Activated effector memory CD4-positive, alpha-beta T cell treated with Interleukin-2 at 50 U/mL for 16 hours (primary cell): ENCODE measurements around the gene ACTG1.

ENCODE experiments used
- DNase-seq: peaks from one replicate; pipeline ENCODE4 v3.0.0-alpha.2; 2020

The ACTG1 gene

DNA sequence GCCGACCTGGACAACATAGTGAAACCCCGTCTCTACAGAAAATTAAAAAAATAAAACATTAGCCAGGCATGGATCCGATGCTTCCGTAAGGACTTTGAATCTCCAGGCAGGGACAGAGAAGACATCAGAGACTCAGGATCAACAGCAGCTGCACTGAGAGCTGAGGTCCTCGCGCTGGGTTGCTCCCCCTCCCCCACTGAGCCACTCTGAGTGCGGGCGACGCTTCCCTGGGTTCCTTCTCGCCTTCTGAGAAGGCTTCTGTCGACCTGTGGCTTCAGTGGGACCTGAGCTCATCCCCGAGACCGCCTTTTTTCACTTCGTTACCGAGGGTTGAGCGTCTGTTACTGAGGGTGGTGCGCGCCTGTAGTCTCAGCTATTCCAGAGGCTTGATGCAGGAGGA lies 20.4 kb downstream of the ACTG1 start:
- no peak for DNase-seq

DNA sequence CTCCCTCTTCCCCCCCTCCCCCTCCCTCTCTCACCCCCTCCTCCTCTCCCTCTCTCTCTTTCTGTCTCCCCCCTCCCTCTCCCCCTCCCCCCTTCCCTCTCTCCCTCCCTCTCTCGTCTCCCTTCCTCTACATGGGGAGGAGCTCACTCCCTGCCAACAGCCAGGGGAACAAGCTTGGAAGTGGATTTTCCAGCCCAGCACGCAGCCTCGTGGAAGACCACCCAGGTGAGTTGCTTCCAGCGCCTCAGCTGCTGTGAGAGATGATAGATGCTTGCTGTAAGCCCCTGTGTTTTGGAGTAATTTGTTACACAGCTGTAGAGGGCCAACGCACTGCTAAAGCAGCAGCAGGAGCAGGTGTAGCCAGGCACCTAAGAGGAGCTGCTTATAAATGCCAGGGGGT lies 20.8 kb downstream of the ACTG1 start:
- no peak for DNase-seq

DNA sequence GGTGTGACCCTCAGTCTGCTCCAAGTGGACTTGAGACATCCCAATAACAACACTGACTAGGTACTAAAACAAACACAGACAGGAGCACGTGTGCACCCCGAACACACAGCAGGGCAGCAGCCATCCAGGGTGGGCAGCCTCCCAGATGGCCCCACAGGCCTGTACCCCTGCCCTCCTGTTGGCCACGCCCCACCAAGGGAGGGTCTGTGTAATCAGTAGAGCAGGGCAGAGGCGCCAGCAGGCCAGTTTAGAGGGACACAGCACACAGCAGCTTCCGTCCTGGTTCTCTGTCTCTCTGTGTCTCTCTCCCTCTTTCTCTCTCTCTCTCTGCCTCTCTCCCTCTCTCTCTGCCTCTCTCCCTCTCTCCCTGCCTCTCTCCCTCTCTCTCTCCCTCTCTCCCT lies 21.4 kb downstream of the ACTG1 start:
- DNase-seq = no peak

DNA sequence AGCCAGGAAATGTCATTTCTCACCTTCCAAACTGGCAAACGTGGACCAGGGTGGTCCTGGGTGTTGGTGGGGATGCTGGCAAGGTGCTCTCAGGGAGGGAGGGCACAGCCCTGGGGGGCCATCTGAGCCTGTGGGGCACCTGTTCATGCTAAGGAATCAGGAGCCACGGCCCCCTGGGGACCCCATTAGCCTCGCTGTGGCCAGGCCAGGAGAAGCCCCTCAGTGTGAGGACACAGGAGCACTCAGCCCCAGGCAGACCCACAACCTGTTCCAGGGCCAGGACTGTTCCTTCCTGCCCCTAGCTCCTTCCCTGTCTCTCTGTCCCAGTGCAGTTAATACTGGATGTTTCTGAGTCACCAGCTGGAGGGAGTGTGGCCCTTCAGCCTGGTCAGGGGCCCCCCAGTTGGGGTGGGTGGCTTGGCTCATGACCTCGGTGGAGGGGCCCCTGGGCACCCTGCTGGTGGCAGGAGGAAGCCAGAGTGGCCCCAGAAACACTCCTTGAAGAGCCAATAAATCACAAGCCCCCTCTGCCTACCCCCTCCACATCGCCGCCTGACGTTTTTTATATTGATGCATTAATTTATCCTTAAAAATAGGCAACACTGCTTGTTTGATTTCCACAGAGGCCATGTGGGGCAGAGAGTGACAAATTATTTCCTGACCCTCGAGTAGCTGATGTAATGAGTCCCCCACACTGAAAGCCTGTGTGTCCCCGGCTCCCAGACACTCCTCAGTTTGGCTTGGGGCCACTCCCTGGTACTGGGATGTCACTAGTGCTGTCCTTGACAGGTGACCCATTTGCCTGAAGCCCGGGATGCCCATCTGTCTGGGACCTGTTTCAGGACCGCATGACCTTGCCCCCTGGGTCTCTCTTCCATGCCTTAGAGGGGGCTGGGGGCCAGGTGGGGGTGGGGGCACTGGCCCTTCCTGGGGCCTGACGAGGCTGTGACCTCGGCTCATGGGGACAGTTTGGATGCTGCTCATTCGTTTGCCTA lies 22.3 kb downstream of the ACTG1 start:
- DNase-seq = no peak

DNA sequence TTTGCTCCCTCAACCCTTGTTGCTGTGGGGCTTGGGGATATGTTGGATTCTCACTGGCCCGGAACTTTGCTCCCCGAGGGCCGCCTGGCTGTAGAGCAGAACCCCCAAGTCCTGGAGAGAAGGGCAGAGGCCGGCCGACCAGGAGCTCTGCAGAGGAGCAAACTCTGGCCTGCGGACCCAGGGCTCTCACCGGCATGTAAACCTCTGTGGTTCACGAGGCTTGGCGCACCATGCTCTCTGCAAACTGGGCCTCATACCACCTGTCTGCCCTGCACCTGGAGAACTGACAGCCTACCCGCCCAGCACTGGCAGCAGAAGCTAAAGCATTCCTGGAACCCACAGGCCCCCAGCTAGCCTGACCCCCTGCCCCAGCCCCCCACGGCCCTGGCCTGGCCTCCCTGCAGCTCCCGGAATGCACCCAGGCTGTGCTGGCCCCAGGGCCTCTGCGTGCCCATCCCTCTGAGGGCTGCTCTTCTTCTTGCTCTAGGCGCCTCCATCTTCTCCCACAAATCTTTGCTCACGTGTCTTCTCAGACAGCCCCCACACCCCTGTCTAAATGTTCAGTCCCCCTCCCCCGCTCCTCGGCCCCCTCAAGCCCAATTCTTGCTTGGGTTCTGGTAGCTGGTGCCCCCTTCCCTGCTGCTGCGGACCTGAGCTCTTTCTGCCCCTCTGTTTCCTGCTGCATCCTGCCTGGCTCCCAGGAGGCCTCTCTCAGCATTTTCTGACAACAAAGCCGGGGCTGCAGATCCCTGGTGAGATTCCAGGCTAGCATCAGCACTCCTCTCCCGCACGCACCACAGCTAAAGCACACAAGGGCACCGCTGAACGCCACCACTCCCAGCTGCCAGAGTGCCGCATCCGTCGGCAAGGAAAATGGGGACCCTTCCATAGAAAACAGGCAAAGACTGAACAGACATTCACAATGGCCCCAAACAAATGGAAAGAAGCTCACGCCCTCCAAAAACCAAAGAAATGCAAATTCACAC lies 23.3 kb downstream of the ACTG1 start:
- no peak for DNase-seq

DNA sequence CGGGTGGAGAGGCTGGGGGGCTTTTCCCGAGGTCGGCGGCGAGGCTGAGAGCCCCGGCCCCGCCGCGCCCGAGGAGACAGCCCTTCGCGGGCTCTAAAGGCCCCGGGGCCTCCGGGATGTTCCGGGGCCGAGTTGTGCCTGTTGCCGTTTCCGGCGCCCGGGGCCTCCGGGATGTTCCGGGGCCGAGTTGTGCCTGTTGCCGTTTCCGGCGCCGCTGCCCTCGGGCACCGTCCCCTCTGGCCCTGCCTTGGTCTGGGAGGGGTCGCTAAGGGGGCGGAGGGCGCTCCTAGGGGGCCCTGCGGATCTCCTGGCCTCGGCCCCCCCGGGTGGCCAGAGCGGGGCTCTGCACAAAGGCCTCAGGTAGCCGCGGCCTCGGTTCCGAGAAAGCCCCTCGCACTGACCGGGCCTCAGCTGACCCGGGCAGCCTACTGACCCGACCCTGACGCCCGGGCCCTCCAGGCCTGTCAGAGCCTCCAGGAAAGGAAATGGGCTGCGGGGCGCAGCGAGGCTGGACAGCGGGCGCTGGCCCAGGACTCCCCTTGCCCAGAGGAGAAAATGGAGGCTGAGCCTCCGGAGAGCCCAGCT lies 24.2 kb downstream of the ACTG1 start:
- DNase-seq = no peak

DNA sequence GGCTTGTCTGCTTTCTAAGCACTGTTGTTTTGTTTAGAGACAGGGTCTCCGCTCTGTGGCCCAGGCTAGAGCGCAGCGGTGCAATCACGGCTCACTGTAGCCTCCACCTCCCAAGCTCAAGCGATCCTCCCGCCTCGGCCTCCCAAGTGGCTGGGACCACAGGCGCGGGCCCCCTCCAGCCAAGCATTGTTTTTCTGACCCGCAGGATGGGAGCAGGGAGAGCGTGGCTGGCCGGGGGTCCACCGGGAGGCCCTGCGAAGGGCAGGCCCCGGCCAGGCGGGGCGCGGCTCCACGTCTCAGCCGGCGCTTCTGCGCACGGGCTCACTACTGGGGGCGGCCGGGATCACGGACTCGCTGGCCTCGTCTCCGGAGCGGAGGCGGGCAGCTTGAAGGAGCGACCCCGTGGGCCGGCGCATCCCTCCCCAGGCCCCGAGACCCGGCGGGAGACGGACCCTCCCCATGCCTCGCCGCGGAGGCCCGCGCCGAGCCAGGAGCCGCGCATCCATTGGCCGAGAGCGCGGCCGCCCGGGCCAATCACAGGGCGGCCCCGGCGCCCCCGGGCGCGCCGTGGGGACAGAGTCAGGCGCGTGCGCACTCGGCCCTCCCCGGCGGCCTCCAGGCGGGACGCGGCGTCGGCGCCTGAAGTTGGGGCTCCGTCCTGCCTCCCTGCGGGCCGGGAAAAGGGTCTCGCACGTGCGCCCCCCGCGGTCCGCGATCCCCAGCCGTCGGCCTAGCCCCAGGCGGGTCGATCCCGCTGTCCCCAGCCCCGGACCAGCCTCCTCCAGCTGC lies 24.9 kb downstream of the ACTG1 start:
- DNase-seq = peak; percentile 64

DNA sequence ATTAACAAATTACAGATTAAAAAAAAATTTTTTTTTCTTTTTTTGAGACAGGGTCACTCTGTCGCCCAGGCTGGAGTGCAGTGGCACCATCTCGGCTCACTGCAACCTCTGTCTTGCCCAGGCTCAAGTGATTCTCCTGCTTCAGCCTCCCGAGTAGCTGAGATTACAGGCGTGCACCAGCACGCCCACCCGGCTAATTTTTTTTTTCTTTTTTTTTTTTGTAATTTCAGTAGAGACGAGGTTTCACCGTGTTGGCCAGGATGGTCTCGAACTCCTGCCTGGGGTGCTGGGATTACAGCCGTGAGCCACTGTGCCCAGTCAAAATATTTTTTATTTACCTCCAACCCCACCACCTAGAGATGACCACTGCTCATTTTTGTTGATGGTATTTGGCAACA lies 25.5 kb downstream of the ACTG1 start:
- no peak for DNase-seq

DNA sequence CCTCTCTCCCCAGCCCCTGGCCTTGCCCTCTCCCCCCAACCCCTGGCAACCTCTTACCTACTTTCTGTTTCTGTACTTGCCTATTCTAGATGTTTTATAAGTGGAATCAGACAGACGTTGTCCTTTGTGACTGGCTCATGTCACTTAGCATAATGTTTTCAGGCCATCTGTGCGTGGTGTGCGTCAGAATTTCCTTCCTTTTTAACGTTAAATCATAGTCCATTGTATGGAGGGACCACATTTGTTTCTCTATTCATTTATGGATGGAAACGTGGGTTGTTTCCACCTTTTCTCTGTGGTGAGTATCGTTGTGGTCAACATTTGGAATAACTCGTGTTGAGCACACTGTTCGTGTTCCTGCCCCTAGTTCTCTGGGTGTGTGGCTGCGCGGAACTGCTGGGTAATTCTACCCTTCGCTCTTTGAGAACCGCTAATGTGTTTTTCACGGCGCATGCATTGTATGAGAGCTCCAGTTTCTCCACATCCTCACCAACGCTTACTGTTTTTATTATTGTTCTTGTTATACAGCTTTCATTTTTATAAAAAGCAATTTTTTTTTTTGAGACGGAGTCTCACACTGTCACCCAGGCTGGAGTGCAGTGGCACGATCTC lies 26.3 kb downstream of the ACTG1 start:
- DNase-seq = no peak

DNA sequence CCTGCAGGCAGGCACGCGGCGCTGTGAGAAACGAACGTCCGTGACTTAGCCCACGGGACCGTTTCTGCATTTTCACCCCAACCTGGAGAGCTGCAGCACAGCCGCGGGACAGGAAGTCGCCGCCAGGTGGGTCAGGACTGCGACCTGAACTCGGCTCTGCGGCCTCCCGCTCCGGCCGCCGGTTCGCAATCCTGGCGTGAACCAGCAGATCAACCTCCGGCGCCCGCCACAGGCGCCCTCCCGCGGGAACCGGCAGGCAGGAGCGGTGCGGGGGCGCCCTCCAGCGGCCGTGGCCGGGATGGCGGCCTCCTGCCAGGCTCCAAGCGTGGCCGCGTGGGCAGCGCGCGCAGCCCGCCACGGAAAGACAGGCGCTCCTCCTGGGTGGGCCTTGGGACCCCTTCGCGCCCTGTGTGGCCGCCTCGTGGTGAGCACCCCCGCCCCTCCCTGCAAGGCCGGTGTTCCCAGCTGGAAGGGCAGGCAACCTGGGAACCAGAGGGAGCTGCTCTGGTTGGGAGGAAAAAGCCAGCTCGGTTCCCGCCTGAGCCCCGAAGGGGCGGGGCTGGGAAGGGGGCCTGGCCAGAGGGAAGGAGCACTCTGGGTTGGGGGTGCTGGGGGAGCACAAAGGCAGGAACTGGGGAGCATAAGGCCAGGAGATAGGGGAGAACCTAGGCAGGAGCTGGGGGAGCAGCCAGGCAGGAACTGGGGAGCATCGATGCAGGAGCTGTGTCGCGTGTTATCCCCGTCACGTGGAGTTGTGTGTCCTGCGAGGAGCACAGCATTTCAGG lies 28.2 kb downstream of the ACTG1 start:
- DNase-seq = peak; percentile 81

DNA sequence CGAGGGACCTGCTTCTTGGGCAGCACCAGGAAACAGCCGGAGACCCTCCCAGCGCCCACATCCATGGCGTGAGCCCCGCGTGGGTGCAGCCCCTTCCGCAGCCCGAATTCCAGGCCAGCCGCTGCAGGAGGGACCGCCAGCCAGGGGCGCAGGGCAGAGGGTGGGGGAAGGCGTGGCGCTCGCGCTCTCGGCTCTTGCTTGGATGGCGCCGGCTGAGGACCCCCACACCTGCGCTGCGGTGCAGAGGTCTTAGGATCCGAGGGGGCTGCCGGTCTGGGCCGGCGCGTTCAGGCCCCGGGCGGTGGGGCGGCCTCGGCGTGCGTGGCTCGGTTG lies 28.8 kb downstream of the ACTG1 start:
- no peak for DNase-seq

DNA sequence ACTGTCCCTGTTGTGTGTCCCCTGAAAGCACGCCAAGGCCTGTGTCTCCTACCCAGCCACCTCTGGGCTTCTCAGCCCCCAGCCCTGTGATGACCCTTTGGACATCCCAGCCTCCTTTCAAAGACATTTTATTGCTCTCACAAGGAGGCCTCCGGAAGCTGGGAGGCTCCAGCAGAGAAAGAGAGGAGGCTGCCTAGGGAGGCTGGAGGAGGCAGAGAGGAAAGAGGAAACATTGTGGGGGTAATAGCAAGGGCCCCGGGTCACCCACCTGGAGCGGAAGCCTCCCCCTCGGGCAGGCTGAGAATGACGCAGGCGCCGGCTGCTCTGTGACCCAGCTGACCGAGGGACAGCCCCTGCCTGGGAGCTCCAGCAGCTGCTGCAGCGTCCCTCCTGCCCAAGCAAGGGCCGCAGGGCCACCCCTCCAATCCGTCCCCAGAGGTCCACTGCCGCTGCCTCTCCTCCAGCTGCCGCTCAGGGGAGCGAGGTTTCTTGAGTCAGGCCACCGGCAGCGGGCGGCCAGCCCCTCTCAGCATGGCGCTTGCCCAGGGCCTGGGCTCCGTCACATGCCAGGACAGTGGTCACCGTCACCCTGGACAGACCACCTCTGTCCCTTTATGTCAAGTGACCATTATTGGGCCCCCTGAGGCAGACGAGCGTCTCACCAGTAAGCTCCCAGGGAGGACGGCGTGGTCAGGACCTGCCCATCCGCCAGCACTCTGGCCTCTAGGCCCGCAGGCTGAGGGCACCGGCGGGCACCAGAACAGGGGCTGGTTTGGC lies 29.3 kb downstream of the ACTG1 start:
- DNase-seq = no peak

DNA sequence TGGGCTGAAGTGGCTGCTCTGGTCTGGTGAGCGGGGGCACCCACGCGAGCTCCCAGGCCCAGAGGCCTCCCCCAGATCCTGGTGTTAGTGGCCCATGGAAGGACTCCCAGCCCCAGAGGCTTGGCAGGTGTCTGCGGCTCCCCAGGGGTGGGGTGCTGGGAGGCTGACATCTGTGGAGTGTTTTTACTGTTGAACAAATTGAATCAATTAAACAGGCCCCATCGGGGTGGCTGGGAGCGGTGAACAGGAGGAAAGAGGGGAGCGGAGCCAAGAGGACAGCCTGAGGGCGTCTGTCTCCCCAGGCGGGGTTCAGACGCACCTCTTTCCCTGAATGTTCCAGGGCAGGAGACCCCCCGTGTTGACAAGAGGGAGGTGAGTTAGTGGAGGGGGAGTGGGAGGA lies 29.9 kb downstream of the ACTG1 start:
- DNase-seq = no peak

DNA sequence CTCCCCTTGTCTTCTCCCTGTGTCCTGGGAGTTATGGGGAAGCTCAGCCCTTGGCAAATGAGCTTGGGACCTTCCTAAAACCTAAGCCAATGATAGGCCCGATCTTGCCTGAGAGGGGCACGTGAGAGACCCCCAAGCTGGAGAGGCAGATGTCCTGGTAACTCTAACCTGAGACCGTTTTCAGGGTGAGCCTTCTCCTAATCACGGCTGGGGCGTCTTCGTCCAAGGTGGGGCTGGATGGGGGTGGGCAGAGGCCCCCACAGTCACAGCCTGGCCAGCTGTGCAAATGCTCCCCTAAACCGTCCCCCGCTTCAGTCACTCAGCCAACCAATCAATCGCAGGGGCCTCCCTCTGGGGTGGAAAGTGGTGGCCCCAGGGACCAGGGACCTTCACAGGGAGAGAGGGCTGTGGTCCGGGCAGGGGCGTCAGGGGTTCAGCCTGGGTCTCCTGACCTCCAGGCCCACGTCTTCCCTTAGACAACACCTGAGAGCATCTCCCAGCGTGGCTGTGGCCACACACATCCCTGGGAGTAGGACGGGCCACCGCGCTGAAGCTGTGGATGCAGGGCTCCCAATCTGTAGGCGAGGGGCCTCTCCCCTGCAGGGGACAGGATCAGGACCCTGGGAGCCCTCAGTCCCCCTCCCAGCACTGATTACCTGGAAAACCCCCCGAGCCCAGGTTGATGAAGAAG lies 30.6 kb downstream of the ACTG1 start:
- no peak for DNase-seq

DNA sequence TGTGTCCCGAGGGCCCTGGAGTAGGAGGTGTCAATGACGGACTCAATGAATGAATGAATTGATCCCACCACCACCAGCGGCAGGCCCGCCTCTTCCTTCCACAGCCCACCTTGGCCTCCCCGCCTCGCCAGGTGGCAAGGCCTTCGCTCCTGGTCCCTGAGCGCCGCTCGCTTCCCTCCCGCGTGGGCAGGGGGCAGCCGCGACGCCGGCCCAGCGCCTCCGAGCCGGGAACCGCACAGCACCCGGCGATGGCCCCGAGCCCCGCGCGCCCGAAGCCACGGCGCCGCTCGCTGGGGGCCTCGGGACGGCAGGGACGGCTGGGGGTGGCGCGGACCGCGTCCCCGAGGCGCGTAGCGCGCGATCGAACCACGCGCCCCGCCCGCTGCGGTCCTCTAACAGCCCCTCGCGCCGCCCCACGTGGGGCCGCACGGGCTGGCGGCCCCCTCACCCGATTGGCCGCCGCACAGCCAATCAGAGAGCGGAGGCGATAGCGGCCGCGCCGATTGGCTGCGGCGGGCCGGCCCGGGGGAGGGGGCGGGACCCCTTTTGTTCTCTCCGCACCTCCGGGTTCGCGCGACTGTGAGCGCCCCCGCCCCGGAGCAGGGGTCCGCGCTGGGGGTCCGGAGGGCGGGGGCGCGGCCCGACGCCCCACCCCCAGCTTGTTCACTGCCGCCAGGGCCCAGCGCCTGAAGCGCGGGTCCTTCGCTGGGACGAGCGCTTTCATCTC lies 31.4 kb downstream of the ACTG1 start:
- peak; percentile 27 for DNase-seq

DNA sequence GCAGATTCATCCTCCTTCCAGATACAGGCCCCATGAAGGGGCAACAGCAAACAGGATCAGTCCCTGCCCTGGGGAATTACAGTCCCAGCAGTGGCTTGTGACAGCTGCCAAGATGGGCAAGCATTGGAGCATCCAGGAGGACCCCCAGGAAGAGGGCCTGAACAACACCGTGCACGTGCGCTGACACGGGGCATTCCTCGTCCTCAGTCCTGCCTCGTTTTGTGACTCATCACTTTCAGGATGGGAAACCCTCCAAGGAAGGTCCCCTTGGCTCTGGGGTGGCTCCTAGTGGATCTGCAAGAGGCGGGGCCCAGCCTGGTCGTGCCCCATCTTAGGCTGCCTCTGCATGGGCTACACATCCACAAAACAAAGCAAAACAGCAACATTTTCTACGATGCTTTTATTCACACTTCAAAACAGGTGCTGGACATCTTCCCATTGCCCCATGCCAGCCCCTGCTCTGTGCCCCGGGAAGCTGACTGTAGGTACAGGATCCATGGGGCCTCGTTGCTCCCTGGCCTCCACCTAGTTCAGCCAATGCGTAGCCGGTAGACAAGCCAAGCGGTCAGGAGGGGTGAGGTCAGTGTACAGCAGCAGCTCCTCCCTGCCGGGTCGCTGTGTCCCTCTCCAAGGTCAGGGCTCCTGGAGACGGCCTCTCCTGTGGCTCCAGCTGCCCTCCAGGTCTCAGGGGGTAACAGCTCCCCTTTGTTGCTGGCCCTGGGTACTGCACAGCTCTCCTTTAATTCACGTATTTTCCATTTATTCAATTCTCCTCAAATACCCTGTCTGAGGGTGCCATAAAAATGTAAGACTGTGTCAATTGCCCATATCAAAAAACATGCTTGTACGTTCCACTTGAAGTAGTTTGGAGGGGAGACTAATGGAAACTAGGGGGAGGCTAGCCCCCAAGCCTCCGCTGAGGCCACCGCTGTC lies 32.2 kb downstream of the ACTG1 start:
- DNase-seq = no peak

DNA sequence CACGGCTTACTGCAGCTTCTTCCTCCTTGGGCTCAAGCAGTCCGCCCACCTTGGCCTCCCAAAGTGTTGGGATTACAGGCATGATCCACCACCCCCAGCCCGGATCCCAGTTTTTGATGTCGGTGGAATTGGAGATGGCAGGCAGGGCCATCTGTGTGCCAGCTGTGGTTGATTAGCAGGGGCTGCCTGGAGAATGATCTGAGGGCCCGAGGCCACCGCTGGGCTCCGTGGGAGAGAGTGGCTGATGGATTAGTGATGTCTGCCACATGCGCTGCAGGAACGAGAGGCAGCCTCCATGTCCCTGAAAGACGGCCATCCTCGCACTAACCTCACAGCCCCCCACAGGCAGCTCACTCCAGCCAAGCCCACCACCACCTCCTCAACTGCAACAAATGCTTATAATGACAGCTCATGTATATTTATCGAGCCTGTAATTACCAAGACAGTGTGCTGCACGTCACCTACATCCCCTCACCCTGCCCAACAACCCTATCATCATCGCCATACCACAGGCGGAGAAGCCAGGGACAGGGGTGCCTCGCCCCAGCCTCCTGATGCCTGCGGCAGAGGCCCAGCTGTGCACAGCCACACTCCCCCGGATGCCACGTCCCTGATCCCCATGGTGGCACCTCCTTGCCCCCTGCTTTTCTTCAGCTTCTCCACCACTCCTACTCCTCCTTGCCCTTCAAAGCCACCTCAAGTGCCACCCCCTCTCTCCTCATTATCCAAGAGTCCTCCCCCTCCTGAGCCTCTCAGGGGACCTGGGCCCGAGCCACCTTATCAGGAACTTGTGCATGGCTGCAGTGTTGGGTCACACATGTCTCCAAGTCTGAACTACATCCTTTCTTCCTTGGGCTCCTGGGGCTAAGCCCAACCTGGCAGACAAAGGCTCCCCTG lies 33.2 kb downstream of the ACTG1 start:
- DNase-seq = no peak
